Neural progenitor cell (in vitro differentiated cells): Measurements from ENCODE around the gene DDX20.

Experiments used
- CTCF ChIP-seq: fragments of 200-600 bp; sonication (generic); IDR thresholded peaks from 2 replicates; pipeline ENCODE4 v1.5.1; 2017; ENCODE audit warnings: antibody characterized with exemption, mild to moderate bottlenecking
- EZH2phosphoT487 ChIP-seq: fragments of 200-600 bp; sonication (generic); IDR thresholded peaks from 2 replicates; pipeline ENCODE4 v1.6.1; 2017; ENCODE audit warnings: antibody characterized with exemption

- TF ChIP-seq CTCF (peak; percentile 80), EZH2phosphoT487 (no peak)
These were observed 13.9 kb downstream of the DDX20 start for GRCh38 chr1:111769517-111770146.
